ENCODE measurements around the gene RNF145. TPM values are rescaled to one million over a fixed set of nuclear protein-coding genes. Genes with fewer than 3 reads are reported as not detected.

Gene RNF145
- total and polyA plus RNA-seq, 2 of the 13 experiments (the other 11 are each of a cell fraction or from before 2014, with no cell fraction given), result 24.6 TPM

GRCh38 chr5:159215886-159216285, 6.5 kb upstream of the RNF145 start (continued):
- TF ChIP-seq AHR (CRISPR knock-in tag; IDR thresholded peaks at IDR 0.05), result no peak

GRCh38 chr5:159214486-159215271, 5.3 kb upstream of the RNF145 start:
- in situ Hi-C loops (cut with HindIII; ENCODE audit: extremely low pct_ligation_motif_present, low pct_unique_long_range_greater_than_20kb) (no loop called here), intact Hi-C loops (cut with micrococcal nuclease; ENCODE audit: unreplicated experiment) (no loop called here)
- Histone ChIP-seq H3K27me3 (ENCODE audit: control insufficient read depth in 1 of 2, insufficient read depth in 2 of 2, low read length in 2 of 2) (no peaks in the 10 kb centered on the region), H3K9ac (ENCODE audit: insufficient read depth, low read depth, low read length) (no peak overlapping the region), H2AFZ (ENCODE audit: low read length) (no peak overlapping the region), H3K4me2 (ENCODE audit: low read depth, low read length) (no peak overlapping the region), H4K20me1 (ENCODE audit: insufficient read depth, low read length) (no peaks in the 10 kb centered on the region), H3K79me2 (ENCODE audit: insufficient read depth, low read length) (no peaks in the 10 kb centered on the region), H3K27ac (ENCODE audit: extremely low read length, insufficient read depth, low read length) (no peak overlapping the region), H3K9me3 (ENCODE audit: low read length) (no peaks in the 10 kb centered on the region), H3K4me1 (ENCODE audit: insufficient read depth, low read length) (peaks cover 12% of the 10 kb centered on the region), H3K36me3 (replicated peaks in 1 of 2; ENCODE audit: control insufficient read depth in 1 of 2, insufficient read depth in 2 of 2, low read length in 2 of 2) (no peaks in the 10 kb centered on the region), H3K4me3 (replicated peaks in 1 of 3; ENCODE audit: insufficient read depth in 1 of 3, low read depth in 2 of 3, low read length in 3 of 3) (no peak overlapping the region)
- FAIRE-seq, result no peak
- ATAC-seq, result no peak
- no peak for DNase-seq (ENCODE audit: low spot score)
- whole genome bisulfite sequencing (ENCODE audit: low lambda C conversion rate), result 38% methylated on average over 2 of the region's 2 CpGs
- ChIA-PET CTCF (ENCODE audit: low intra/inter-chr PET ratio, low total read pairs) (no interaction called here), POLR2A (no interaction called here)
- no peak for TF ChIP-seq CEBPZ (IDR thresholded peaks at IDR 0.05; ENCODE audit: low read length)
- TF ChIP-seq ZNF207 (IDR thresholded peaks at IDR 0.05; ENCODE audit: borderline replicate concordance), result no peak
- TF ChIP-seq SOX6 (IDR thresholded peaks at IDR 0.05), result no peak
- TF ChIP-seq SOX6 (CRISPR knock-in tag; IDR thresholded peaks at IDR 0.05), result no peak
- no peak for TF ChIP-seq NRL (CRISPR knock-in tag; IDR thresholded peaks at IDR 0.05; ENCODE audit: borderline replicate concordance)
- no peak for TF ChIP-seq ZNF572 (CRISPR knock-in tag; IDR thresholded peaks at IDR 0.05)
- no peak for TF ChIP-seq RAD21 (CRISPR knock-in tag; IDR thresholded peaks at IDR 0.05)
- TF ChIP-seq FOSL2 (CRISPR knock-in tag; IDR thresholded peaks at IDR 0.05), result no peak
- no peak for TF ChIP-seq CHCHD3 (CRISPR knock-in tag; IDR thresholded peaks at IDR 0.05)
- no peak for TF ChIP-seq REL (CRISPR knock-in tag; conservative IDR thresholded peaks at IDR 0.05)
- no peak for TF ChIP-seq ZNF232 (CRISPR knock-in tag; IDR thresholded peaks at IDR 0.05; ENCODE audit: borderline replicate concordance)
- no peak for TF ChIP-seq HMGA1 (CRISPR knock-in tag; conservative IDR thresholded peaks at IDR 0.05)
- no peak for TF ChIP-seq ATF7 (IDR thresholded peaks at IDR 0.05)
- TF ChIP-seq ATF7 (CRISPR knock-in tag; IDR thresholded peaks at IDR 0.05), result no peak
- TF ChIP-seq ZNF503 (CRISPR knock-in tag; IDR thresholded peaks at IDR 0.05), result no peak
- BruUV-seq (replicated peaks), result no TSS peak

Data from HepG2 (cell line).